ENCODE measurements around the gene SSH2. TPM values are rescaled to one million over a fixed set of nuclear protein-coding genes. Genes with fewer than 3 reads are reported as not detected.

SSH2 gene
- total RNA-seq, 2 experiments from 2014 or later, result 39.4 to 73.9 TPM

- TF ChIP-seq EZH2phosphoT487 (IDR thresholded peaks at IDR 0.05; ENCODE audit: borderline replicate concordance, low read depth, low read length) (no peak), CTCF (conservative IDR thresholded peaks at IDR 0.05; ENCODE audit: low read length) (no peak)
- 0 out of 2 replicates have a peak, but pooled peaks cover 10% of the 10 kb centered on the region for H4K20me1 ChIP-seq (ENCODE audit: insufficient read depth, low read length)
- no peak overlapping the region for H3K27ac ChIP-seq (ENCODE audit: low read depth, low read length, poor library complexity, severe bottlenecking)
- intact Hi-C loops (cut with micrococcal nuclease; ENCODE audit: unreplicated experiment), result no loop called here
- no peaks in the 10 kb centered on the region for H3K9me2 ChIP-seq (ENCODE audit: insufficient read depth, low read length)
- H3K4me3 ChIP-seq (ENCODE audit: low read depth, low read length, poor library complexity, severe bottlenecking), result no peak overlapping the region
- no peak for DNase-seq (ENCODE audit: low spot score)
- H3K9me3 ChIP-seq (ENCODE audit: low read length), result no peaks in the 10 kb centered on the region
- POLR2A ChIA-PET, result no interaction called here
- peaks cover 10% of the 10 kb centered on the region; the same call in 1 of the 2 replicates for H3K36me3 ChIP-seq (ENCODE audit: insufficient read depth, low read length)
- H3K4me1 ChIP-seq (ENCODE audit: insufficient read depth, low read length, poor library complexity, severe bottlenecking), result peaks cover 30% of the 10 kb centered on the region
- no peak overlapping the region for H2AFZ ChIP-seq (ENCODE audit: low read length)
- H3K79me2 ChIP-seq (ENCODE audit: insufficient read depth, low read depth, low read length), result no peaks in the 10 kb centered on the region
- no TSS peak for BruUV-seq (replicated peaks)
- CTCF ChIA-PET (ENCODE audit: unreplicated experiment), result no interaction called here
- H3K4me2 ChIP-seq (ENCODE audit: low read length), result no peak overlapping the region
These were observed 318.0 kb downstream of the SSH2 start for GRCh38 chr17:29612094-29612403.

GRCh38 chr17:29611351-29612093 is 318.5 kb downstream of the SSH2 start:
- 0 out of 2 replicates have a peak, but pooled peaks cover 9% of the 10 kb centered on the region for H4K20me1 ChIP-seq (ENCODE audit: insufficient read depth, low read length)
- H3K36me3 ChIP-seq (ENCODE audit: insufficient read depth, low read length), result peaks cover 10% of the 10 kb centered on the region; the same call in 1 of the 2 replicates
- POLR2A ChIA-PET, result no interaction called here
- no peaks in the 10 kb centered on the region for H3K9me2 ChIP-seq (ENCODE audit: insufficient read depth, low read length)
- CTCF ChIA-PET (ENCODE audit: unreplicated experiment), result no interaction called here
- intact Hi-C loops (cut with micrococcal nuclease; ENCODE audit: unreplicated experiment), result no loop called here
- no peak for DNase-seq (ENCODE audit: low spot score)
- no peak overlapping the region for H2AFZ ChIP-seq (ENCODE audit: low read length)
- no peak overlapping the region for H3K4me3 ChIP-seq (ENCODE audit: low read depth, low read length, poor library complexity, severe bottlenecking)
- TF ChIP-seq EZH2phosphoT487 (IDR thresholded peaks at IDR 0.05; ENCODE audit: borderline replicate concordance, low read depth, low read length) (no peak), CTCF (conservative IDR thresholded peaks at IDR 0.05; ENCODE audit: low read length) (no peak)
- no peak overlapping the region for H3K27ac ChIP-seq (ENCODE audit: low read depth, low read length, poor library complexity, severe bottlenecking)
- no TSS peak for BruUV-seq (replicated peaks)
- peaks cover 24% of the 10 kb centered on the region for H3K4me1 ChIP-seq (ENCODE audit: insufficient read depth, low read length, poor library complexity, severe bottlenecking)
- H3K79me2 ChIP-seq (ENCODE audit: insufficient read depth, low read depth, low read length), result no peaks in the 10 kb centered on the region
- H3K9me3 ChIP-seq (ENCODE audit: low read length), result no peaks in the 10 kb centered on the region
- H3K4me2 ChIP-seq (ENCODE audit: low read length), result no peak overlapping the region

- H3K36me3 ChIP-seq (ENCODE audit: insufficient read depth, low read length), result peaks cover 10% of the 10 kb centered on the region; the same call in 1 of the 2 replicates
- peaks cover 13% of the 10 kb centered on the region for H3K4me1 ChIP-seq (ENCODE audit: insufficient read depth, low read length, poor library complexity, severe bottlenecking)
- no TSS peak for BruUV-seq (replicated peaks)
- no peaks in the 10 kb centered on the region for H3K9me2 ChIP-seq (ENCODE audit: insufficient read depth, low read length)
- no peak overlapping the region for H3K4me2 ChIP-seq (ENCODE audit: low read length)
- no peak for DNase-seq (ENCODE audit: low spot score)
- intact Hi-C loops (cut with micrococcal nuclease; ENCODE audit: unreplicated experiment), result no loop called here
- ChIA-PET CTCF (ENCODE audit: unreplicated experiment) (no interaction called here), POLR2A (no interaction called here)
- H3K4me3 ChIP-seq (ENCODE audit: low read depth, low read length, poor library complexity, severe bottlenecking), result no peak overlapping the region
- no peak overlapping the region for H3K27ac ChIP-seq (ENCODE audit: low read depth, low read length, poor library complexity, severe bottlenecking)
- no peaks in the 10 kb centered on the region for H3K9me3 ChIP-seq (ENCODE audit: low read length)
- no peaks in the 10 kb centered on the region for H3K79me2 ChIP-seq (ENCODE audit: insufficient read depth, low read depth, low read length)
- no peak overlapping the region for H2AFZ ChIP-seq (ENCODE audit: low read length)
- no peaks in the 10 kb centered on the region for H4K20me1 ChIP-seq (ENCODE audit: insufficient read depth, low read length)
- TF ChIP-seq EZH2phosphoT487 (IDR thresholded peaks at IDR 0.05; ENCODE audit: borderline replicate concordance, low read depth, low read length) (no peak), CTCF (conservative IDR thresholded peaks at IDR 0.05; ENCODE audit: low read length) (no peak)
These were observed 319.6 kb downstream of the SSH2 start for GRCh38 chr17:29610395-29610794.

Data from OCI-LY7 (cell line).